ENCODE results near the gene COL6A1.

The COL6A1 gene

DNA sequence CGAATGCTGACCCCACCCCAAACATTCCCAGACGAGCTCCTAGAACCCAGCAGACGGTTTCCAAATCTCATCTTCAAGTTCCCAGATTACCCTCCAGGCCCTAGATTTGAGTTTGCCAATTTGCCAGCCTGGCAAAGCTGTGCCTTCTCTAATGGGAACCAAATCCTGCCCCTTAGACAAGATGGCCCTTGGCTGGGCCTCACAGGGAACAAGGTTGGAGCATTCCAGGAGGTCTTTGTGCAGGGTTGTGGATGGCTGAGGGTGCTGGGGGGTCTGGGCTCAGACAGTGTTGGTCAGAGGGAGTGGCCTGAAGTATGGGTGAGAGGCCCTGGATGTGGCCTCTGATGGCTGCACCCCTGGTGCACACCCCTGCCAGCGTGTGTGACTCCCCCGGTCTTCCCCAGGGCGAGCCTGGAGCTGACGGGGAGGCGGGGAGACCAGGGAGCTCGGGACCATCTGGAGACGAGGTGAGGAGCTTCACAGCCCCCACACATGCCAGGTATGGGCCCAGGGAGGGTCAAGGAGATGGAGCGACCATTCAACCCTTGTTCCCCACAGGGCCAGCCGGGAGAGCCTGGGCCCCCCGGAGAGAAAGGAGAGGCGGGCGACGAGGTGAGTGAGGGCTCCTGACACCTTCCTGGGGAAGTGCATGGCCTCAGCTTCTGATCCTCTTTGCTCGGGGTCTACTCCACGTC is 10.2 kb downstream of the COL6A1 start:
- no peak for TF ChIP-seq POLR2AphosphoS5 (IDR thresholded peaks at IDR 0.05; ENCODE audit: low read depth, low read length)
- TF ChIP-seq SIN3A (IDR thresholded peaks at IDR 0.05; ENCODE audit: borderline replicate concordance, insufficient read depth, low read length) = no peak
- TF ChIP-seq FOXP2 (optimal IDR thresholded peaks at IDR 0.05; ENCODE audit: borderline replicate concordance, extremely low read depth, extremely low read length, insufficient read depth) = no peak
- TF ChIP-seq, protein P1, sequence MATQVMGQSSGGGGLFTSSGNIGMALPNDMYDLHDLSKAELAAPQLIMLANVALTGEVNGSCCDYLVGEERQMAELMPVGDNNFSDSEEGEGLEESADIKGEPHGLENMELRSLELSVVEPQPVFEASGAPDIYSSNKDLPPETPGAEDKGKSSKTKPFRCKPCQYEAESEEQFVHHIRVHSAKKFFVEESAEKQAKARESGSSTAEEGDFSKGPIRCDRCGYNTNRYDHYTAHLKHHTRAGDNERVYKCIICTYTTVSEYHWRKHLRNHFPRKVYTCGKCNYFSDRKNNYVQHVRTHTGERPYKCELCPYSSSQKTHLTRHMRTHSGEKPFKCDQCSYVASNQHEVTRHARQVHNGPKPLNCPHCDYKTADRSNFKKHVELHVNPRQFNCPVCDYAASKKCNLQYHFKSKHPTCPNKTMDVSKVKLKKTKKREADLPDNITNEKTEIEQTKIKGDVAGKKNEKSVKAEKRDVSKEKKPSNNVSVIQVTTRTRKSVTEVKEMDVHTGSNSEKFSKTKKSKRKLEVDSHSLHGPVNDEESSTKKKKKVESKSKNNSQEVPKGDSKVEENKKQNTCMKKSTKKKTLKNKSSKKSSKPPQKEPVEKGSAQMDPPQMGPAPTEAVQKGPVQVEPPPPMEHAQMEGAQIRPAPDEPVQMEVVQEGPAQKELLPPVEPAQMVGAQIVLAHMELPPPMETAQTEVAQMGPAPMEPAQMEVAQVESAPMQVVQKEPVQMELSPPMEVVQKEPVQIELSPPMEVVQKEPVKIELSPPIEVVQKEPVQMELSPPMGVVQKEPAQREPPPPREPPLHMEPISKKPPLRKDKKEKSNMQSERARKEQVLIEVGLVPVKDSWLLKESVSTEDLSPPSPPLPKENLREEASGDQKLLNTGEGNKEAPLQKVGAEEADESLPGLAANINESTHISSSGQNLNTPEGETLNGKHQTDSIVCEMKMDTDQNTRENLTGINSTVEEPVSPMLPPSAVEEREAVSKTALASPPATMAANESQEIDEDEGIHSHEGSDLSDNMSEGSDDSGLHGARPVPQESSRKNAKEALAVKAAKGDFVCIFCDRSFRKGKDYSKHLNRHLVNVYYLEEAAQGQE (IDR thresholded peaks at IDR 0.05; ENCODE audit: insufficient read depth in 1 of 2, low read depth in 2 of 2, low read length in 2 of 2) = no peak
- no peak for TF ChIP-seq TAF1 (IDR thresholded peaks at IDR 0.05; ENCODE audit: borderline replicate concordance, insufficient read depth, low read length)

DNA sequence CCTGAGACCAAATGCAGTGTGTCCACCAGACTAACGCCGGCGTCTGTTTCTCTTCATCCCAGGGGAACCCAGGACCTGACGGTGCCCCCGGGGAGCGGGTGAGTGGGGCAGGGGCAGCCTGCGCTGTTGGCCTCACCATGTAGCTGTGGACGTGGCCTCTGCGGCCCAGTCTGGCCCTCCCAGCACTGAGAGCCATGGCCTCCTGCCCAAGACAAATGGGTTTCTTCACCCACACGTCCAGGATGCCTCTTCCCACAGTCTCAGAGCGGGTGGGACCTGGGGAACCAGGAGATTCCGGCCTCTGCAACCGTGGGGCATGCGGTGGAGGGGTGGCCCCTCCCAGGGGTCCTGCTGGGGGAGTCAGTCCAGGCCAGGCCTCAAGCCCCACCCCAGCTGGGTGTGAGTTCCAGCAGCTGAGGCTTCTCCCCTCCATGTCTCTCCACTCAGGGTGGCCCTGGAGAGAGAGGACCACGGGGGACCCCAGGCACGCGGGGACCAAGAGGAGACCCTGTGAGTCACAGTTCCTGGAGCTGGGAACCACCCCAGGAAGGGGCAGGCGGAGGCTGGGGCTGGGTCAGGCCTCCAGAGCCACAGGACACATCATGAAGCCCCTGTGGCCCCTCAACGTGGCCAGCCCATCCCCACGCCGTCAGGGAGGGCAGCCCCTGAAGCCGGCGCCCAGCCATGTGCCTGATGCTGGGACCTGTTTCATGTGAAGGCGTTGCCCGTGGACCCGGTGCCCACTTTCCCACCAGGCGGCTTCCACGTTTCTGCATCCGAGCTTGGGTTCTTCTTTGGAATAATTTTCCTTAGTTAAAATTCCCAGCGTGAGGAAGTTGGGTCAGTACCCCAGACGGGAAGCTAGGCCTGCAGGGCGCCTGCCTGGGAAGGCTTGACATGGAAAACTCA is 11.0 kb downstream of the COL6A1 start:
- TF ChIP-seq, protein P1 (IDR thresholded peaks at IDR 0.05; ENCODE audit: insufficient read depth in 1 of 2, low read depth in 2 of 2, low read length in 2 of 2) = no peak
- TF ChIP-seq SIN3A (IDR thresholded peaks at IDR 0.05; ENCODE audit: borderline replicate concordance, insufficient read depth, low read length) (no peak), TAF1 (IDR thresholded peaks at IDR 0.05; ENCODE audit: borderline replicate concordance, insufficient read depth, low read length) (no peak), FOXP2 (optimal IDR thresholded peaks at IDR 0.05; ENCODE audit: borderline replicate concordance, extremely low read depth, extremely low read length, insufficient read depth) (no peak), POLR2AphosphoS5 (IDR thresholded peaks at IDR 0.05; ENCODE audit: low read depth, low read length) (no peak)

GRCh38 chr21:45993210-45994085 is 11.9 kb downstream of the COL6A1 start:
- TF ChIP-seq, protein P1 (IDR thresholded peaks at IDR 0.05; ENCODE audit: insufficient read depth in 1 of 2, low read depth in 2 of 2, low read length in 2 of 2) = no peak
- no peak for TF ChIP-seq SIN3A (IDR thresholded peaks at IDR 0.05; ENCODE audit: borderline replicate concordance, insufficient read depth, low read length)
- no peak for TF ChIP-seq FOXP2 (optimal IDR thresholded peaks at IDR 0.05; ENCODE audit: borderline replicate concordance, extremely low read depth, extremely low read length, insufficient read depth)
- no peak for TF ChIP-seq TAF1 (IDR thresholded peaks at IDR 0.05; ENCODE audit: borderline replicate concordance, insufficient read depth, low read length)
- TF ChIP-seq POLR2AphosphoS5 (IDR thresholded peaks at IDR 0.05; ENCODE audit: low read depth, low read length) = no peak

DNA sequence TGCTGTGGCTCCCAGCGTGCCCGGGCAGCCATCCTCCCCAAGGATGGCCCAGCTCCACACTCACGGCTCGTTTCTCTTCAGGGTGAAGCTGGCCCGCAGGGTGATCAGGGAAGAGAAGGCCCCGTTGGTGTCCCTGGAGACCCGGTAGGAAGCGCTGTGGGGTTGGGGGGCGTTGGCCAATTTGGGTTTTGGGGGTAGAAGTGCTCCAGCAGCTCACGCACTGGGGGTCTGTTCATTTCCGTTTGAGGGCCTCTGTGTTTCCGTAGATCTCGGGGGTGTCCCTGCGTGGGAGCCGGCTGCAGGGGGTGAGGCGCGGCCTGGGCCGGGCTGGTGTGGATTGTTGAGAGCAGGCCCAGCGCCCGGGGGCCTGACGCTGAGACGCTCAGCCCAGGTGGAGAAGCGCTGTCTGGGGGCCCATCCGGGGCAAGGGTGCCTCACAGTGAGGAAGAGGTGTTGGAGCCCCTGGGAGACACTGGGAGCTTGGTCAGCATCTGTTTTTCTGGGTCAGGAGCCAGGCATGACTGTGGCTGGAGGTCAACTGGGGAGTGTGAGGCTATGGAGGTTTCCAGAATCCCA is 12.6 kb downstream of the COL6A1 start:
- TF ChIP-seq, protein P1 (IDR thresholded peaks at IDR 0.05; ENCODE audit: insufficient read depth in 1 of 2, low read depth in 2 of 2, low read length in 2 of 2) = no peak
- TF ChIP-seq SIN3A (IDR thresholded peaks at IDR 0.05; ENCODE audit: borderline replicate concordance, insufficient read depth, low read length) (no peak), FOXP2 (optimal IDR thresholded peaks at IDR 0.05; ENCODE audit: borderline replicate concordance, extremely low read depth, extremely low read length, insufficient read depth) (no peak), POLR2AphosphoS5 (IDR thresholded peaks at IDR 0.05; ENCODE audit: low read depth, low read length) (no peak), TAF1 (IDR thresholded peaks at IDR 0.05; ENCODE audit: borderline replicate concordance, insufficient read depth, low read length) (no peak)

Data from PFSK-1 (cell line).